ENCODE data around the gene STKLD1.
"Not testable (repeated sequence)": the region's sequence is repeated elsewhere in the genome, so short reads cannot be mapped to it uniquely, and the experiment has no call there.

STKLD1 gene

GRCh38 chr9:133449760-133450159, 73.6 kb downstream of the STKLD1 start:
- TF ChIP-seq CTCF (IDR thresholded peaks at IDR 0.05; ENCODE audit: insufficient read depth, low read length, missing control alignments), result no peak
- CTCF ChIA-PET, result no interaction called here
- POLR2A ChIA-PET, result no interaction called here

GRCh38 chr9:133451865-133452264, 75.7 kb downstream of the STKLD1 start:
- H3K4me3 ChIP-seq (ENCODE audit: low read depth, low read length); CTCF ChIA-PET; DNase-seq (ENCODE audit: low read depth, low spot score); POLR2A ChIA-PET: not testable (repeated sequence)

More at GRCh38 chr9:133449760-133450159, 73.6 kb downstream of the STKLD1 start:
- DNase-seq (ENCODE audit: low read depth, low spot score), result no peak
- H3K4me3 ChIP-seq (ENCODE audit: low read depth, low read length), result no peak overlapping the region

- no peak overlapping the region for H3K4me3 ChIP-seq (ENCODE audit: low read depth, low read length)
- POLR2A ChIA-PET, result no interaction called here
- DNase-seq (ENCODE audit: low read depth, low spot score), result no peak
- TF ChIP-seq CTCF (IDR thresholded peaks at IDR 0.05; ENCODE audit: insufficient read depth, low read length, missing control alignments), result no peak
- CTCF ChIA-PET, result no interaction called here
Measured at GRCh38 chr9:133452562-133452961, 76.4 kb downstream of the STKLD1 start.

GRCh38 chr9:133453651-133454050, 77.5 kb downstream of the STKLD1 start:
- POLR2A ChIA-PET, result interaction anchor here (0.6 kb wide), 1 partner anchor 106 kb away, joined by 3 read pairs; the partner anchor contains the start of genes MED22 and RPL7A
- H3K4me3 ChIP-seq (ENCODE audit: low read depth, low read length), result no peak overlapping the region
- TF ChIP-seq CTCF (IDR thresholded peaks at IDR 0.05; ENCODE audit: insufficient read depth, low read length, missing control alignments), result no peak
- CTCF ChIA-PET, result no interaction called here
- DNase-seq (ENCODE audit: low read depth, low spot score), result no peak

- no peak overlapping the region for H3K4me3 ChIP-seq (ENCODE audit: low read depth, low read length)
- CTCF ChIA-PET, result no interaction called here
- POLR2A ChIA-PET, result interaction anchor here (0.6 kb wide), 1 partner anchor 106 kb away, joined by 3 read pairs; the partner anchor contains the start of genes MED22 and RPL7A
- no peak for TF ChIP-seq CTCF (IDR thresholded peaks at IDR 0.05; ENCODE audit: insufficient read depth, low read length, missing control alignments)
- no peak for DNase-seq (ENCODE audit: low read depth, low spot score)
Measured at GRCh38 chr9:133454325-133454724, 78.2 kb downstream of the STKLD1 start.

GRCh38 chr9:133454943-133455673, 78.9 kb downstream of the STKLD1 start:
- DNase-seq (ENCODE audit: low read depth, low spot score), result no peak
- H3K4me3 ChIP-seq (ENCODE audit: low read depth, low read length), result no peak overlapping the region
- ChIA-PET POLR2A (no interaction called here), CTCF (no interaction called here)
- no peak for TF ChIP-seq CTCF (IDR thresholded peaks at IDR 0.05; ENCODE audit: insufficient read depth, low read length, missing control alignments)

Data from AG04449 (cell line).